ENCODE data around the gene KRT33B.

Gene KRT33B

GRCh38 chr17:41332239-41332638, 37.4 kb downstream of the KRT33B start:
- Histone ChIP-seq H3K27ac (ENCODE audit: insufficient read depth in 1 of 2, low read depth in 1 of 2, low read length in 2 of 2, poor library complexity in 1 of 2, severe bottlenecking in 2 of 2) (no peak overlapping the region), H3K36me3 (ENCODE audit: control insufficient read depth in 4 of 4, insufficient read depth in 4 of 4, low read length in 3 of 4) (no peaks in the 10 kb centered on the region), H3K9me3 (ENCODE audit: control extremely low read depth in 1 of 5, control insufficient read depth in 4 of 5, insufficient read depth in 2 of 5, low read depth in 1 of 5, low read length in 4 of 5) (no peaks in the 10 kb centered on the region), H3K27me3 (replicated peaks in 2 of 5; ENCODE audit: control insufficient read depth in 4 of 5, insufficient read depth in 5 of 5, low read length in 4 of 5) (no peaks in the 10 kb centered on the region), H3K4me3 (ENCODE audit: control insufficient read depth in 1 of 7, extremely low read depth in 1 of 7, insufficient read depth in 4 of 7, low read depth in 2 of 7, low read length in 6 of 7) (no peak overlapping the region), H3K4me1 (ENCODE audit: control extremely low read depth in 1 of 4, control insufficient read depth in 4 of 4, insufficient read depth in 4 of 4, low read length in 3 of 4) (peaks cover 0 to under 1% (median 0%) of the 10 kb centered on the region in 4 experiments)
- POLR2A ChIA-PET, result no interaction called here
- CTCF ChIA-PET, result interaction anchor here (4.6 kb wide), 1 partner anchor 10 kb away, joined by 22 read pairs; no protein-coding TSS in a partner anchor
- DNase-seq, result no peak
- 89% methylated on average over 1 of the region's 2 CpGs for WGBS (ENCODE audit: insufficient coverage)

GRCh38 chr17:41331606-41332005, 38.0 kb downstream of the KRT33B start:
- no peaks in the 10 kb centered on the region for H3K36me3 ChIP-seq (ENCODE audit: control insufficient read depth in 4 of 4, insufficient read depth in 4 of 4, low read length in 3 of 4)
- no peak for DNase-seq
- POLR2A ChIA-PET, result no interaction called here
- no peak overlapping the region for H3K4me3 ChIP-seq (ENCODE audit: control insufficient read depth in 1 of 7, extremely low read depth in 1 of 7, insufficient read depth in 4 of 7, low read depth in 2 of 7, low read length in 6 of 7)
- no peak overlapping the region for H3K27ac ChIP-seq (ENCODE audit: insufficient read depth in 1 of 2, low read depth in 1 of 2, low read length in 2 of 2, poor library complexity in 1 of 2, severe bottlenecking in 2 of 2)
- peaks cover 0 to 6% (median 0%) of the 10 kb centered on the region in 4 experiments for H3K4me1 ChIP-seq (ENCODE audit: control extremely low read depth in 1 of 4, control insufficient read depth in 4 of 4, insufficient read depth in 4 of 4, low read length in 3 of 4)
- CTCF ChIA-PET, result interaction anchor here (1.1 to 4.6 kb wide), 2 partner anchors 9 to 419 kb away, joined by 4 to 22 read pairs; no protein-coding TSS in a partner anchor
- 88% methylated on average over 6 of the region's 7 CpGs for WGBS (ENCODE audit: insufficient coverage)
- no peaks in the 10 kb centered on the region for H3K27me3 ChIP-seq (replicated peaks in 2 of 5; ENCODE audit: control insufficient read depth in 4 of 5, insufficient read depth in 5 of 5, low read length in 4 of 5)
- no peaks in the 10 kb centered on the region for H3K9me3 ChIP-seq (ENCODE audit: control extremely low read depth in 1 of 5, control insufficient read depth in 4 of 5, insufficient read depth in 2 of 5, low read depth in 1 of 5, low read length in 4 of 5)

- 64% methylated on average over 7 of the region's 13 CpGs for WGBS (ENCODE audit: insufficient coverage)
- CTCF ChIA-PET, result interaction anchor here (1.2 to 1.9 kb wide), 5 partner anchors 10 to 423 kb away, joined by 3 to 6 read pairs (median 4); partner anchors contain the start of gene KRT33A
- peaks cover 0 to 7% (median 0%) of the 10 kb centered on the region in 4 experiments for H3K4me1 ChIP-seq (ENCODE audit: control extremely low read depth in 1 of 4, control insufficient read depth in 4 of 4, insufficient read depth in 4 of 4, low read length in 3 of 4)
- DNase-seq, result peak in 2 of 3 donors; percentile 31 to 41
- no peaks in the 10 kb centered on the region for H3K36me3 ChIP-seq (ENCODE audit: control insufficient read depth in 4 of 4, insufficient read depth in 4 of 4, low read length in 3 of 4)
- H3K9me3 ChIP-seq (ENCODE audit: control extremely low read depth in 1 of 5, control insufficient read depth in 4 of 5, insufficient read depth in 2 of 5, low read depth in 1 of 5, low read length in 4 of 5), result no peaks in the 10 kb centered on the region
- no peaks in the 10 kb centered on the region for H3K27me3 ChIP-seq (replicated peaks in 2 of 5; ENCODE audit: control insufficient read depth in 4 of 5, insufficient read depth in 5 of 5, low read length in 4 of 5)
- POLR2A ChIA-PET, result no interaction called here
- no peak overlapping the region for H3K27ac ChIP-seq (ENCODE audit: insufficient read depth in 1 of 2, low read depth in 1 of 2, low read length in 2 of 2, poor library complexity in 1 of 2, severe bottlenecking in 2 of 2)
- H3K4me3 ChIP-seq (ENCODE audit: control insufficient read depth in 1 of 7, extremely low read depth in 1 of 7, insufficient read depth in 4 of 7, low read depth in 2 of 7, low read length in 6 of 7), result no peak overlapping the region
Observed at GRCh38 chr17:41329279-41329948, 40.2 kb downstream of the KRT33B start.

- H3K4me3 ChIP-seq (ENCODE audit: control insufficient read depth in 1 of 7, extremely low read depth in 1 of 7, insufficient read depth in 4 of 7, low read depth in 2 of 7, low read length in 6 of 7), result no peak overlapping the region
- H3K27me3 ChIP-seq (replicated peaks in 2 of 5; ENCODE audit: control insufficient read depth in 4 of 5, insufficient read depth in 5 of 5, low read length in 4 of 5), result no peaks in the 10 kb centered on the region
- DNase-seq, result no peak
- 98% methylated on average over 7 of the region's 7 CpGs for WGBS (ENCODE audit: insufficient coverage)
- H3K36me3 ChIP-seq (ENCODE audit: control insufficient read depth in 4 of 4, insufficient read depth in 4 of 4, low read length in 3 of 4), result no peaks in the 10 kb centered on the region
- ChIA-PET CTCF (interaction anchor here (1.3 to 1.4 kb wide), 2 partner anchors 22 to 221 kb away, joined by 3 to 4 read pairs; partner anchors contain the start of gene KRT33A), POLR2A (no interaction called here)
- no peaks in the 10 kb centered on the region for H3K9me3 ChIP-seq (ENCODE audit: control extremely low read depth in 1 of 5, control insufficient read depth in 4 of 5, insufficient read depth in 2 of 5, low read depth in 1 of 5, low read length in 4 of 5)
- no peak overlapping the region for H3K27ac ChIP-seq (ENCODE audit: insufficient read depth in 1 of 2, low read depth in 1 of 2, low read length in 2 of 2, poor library complexity in 1 of 2, severe bottlenecking in 2 of 2)
- H3K4me1 ChIP-seq (ENCODE audit: control extremely low read depth in 1 of 4, control insufficient read depth in 4 of 4, insufficient read depth in 4 of 4, low read length in 3 of 4), result peaks cover 0 to 7% (median 0%) of the 10 kb centered on the region in 4 experiments
Observed at GRCh38 chr17:41328207-41328606, 41.4 kb downstream of the KRT33B start.

GRCh38 chr17:41327411-41328120, 42.0 kb downstream of the KRT33B start:
- 96% methylated on average over 7 of the region's 8 CpGs for WGBS (ENCODE audit: insufficient coverage)
- H3K9me3 ChIP-seq (ENCODE audit: control extremely low read depth in 1 of 5, control insufficient read depth in 4 of 5, insufficient read depth in 2 of 5, low read depth in 1 of 5, low read length in 4 of 5), result no peaks in the 10 kb centered on the region
- POLR2A ChIA-PET, result no interaction called here
- H3K4me3 ChIP-seq (ENCODE audit: control insufficient read depth in 1 of 7, extremely low read depth in 1 of 7, insufficient read depth in 4 of 7, low read depth in 2 of 7, low read length in 6 of 7), result no peak overlapping the region
- no peak overlapping the region for H3K27ac ChIP-seq (ENCODE audit: insufficient read depth in 1 of 2, low read depth in 1 of 2, low read length in 2 of 2, poor library complexity in 1 of 2, severe bottlenecking in 2 of 2)
- DNase-seq, result no peak
- no peaks in the 10 kb centered on the region for H3K36me3 ChIP-seq (ENCODE audit: control insufficient read depth in 4 of 4, insufficient read depth in 4 of 4, low read length in 3 of 4)
- peaks cover 0 to 7% (median 0%) of the 10 kb centered on the region in 4 experiments for H3K4me1 ChIP-seq (ENCODE audit: control extremely low read depth in 1 of 4, control insufficient read depth in 4 of 4, insufficient read depth in 4 of 4, low read length in 3 of 4)
- no peaks in the 10 kb centered on the region for H3K27me3 ChIP-seq (replicated peaks in 2 of 5; ENCODE audit: control insufficient read depth in 4 of 5, insufficient read depth in 5 of 5, low read length in 4 of 5)
- CTCF ChIA-PET, result interaction anchor here (1.3 kb wide), 1 partner anchor 222 kb away, joined by 4 read pairs; no protein-coding TSS in a partner anchor

GRCh38 chr17:41326173-41327145, 43.2 kb downstream of the KRT33B start:
- ChIA-PET CTCF (no interaction called here), POLR2A (no interaction called here)
- 81% methylated on average over 17 of the region's 18 CpGs for WGBS (ENCODE audit: insufficient coverage)
- H3K4me3 ChIP-seq (ENCODE audit: control insufficient read depth in 1 of 7, extremely low read depth in 1 of 7, insufficient read depth in 4 of 7, low read depth in 2 of 7, low read length in 6 of 7), result no peak overlapping the region
- H3K27me3 ChIP-seq (replicated peaks in 2 of 5; ENCODE audit: control insufficient read depth in 4 of 5, insufficient read depth in 5 of 5, low read length in 4 of 5), result no peaks in the 10 kb centered on the region
- H3K27ac ChIP-seq (ENCODE audit: insufficient read depth in 1 of 2, low read depth in 1 of 2, low read length in 2 of 2, poor library complexity in 1 of 2, severe bottlenecking in 2 of 2), result no peak overlapping the region
- no peaks in the 10 kb centered on the region for H3K9me3 ChIP-seq (ENCODE audit: control extremely low read depth in 1 of 5, control insufficient read depth in 4 of 5, insufficient read depth in 2 of 5, low read depth in 1 of 5, low read length in 4 of 5)
- DNase-seq, result peak in 2 of 3 donors; percentile 42 to 46
- no peaks in the 10 kb centered on the region for H3K36me3 ChIP-seq (ENCODE audit: control insufficient read depth in 4 of 4, insufficient read depth in 4 of 4, low read length in 3 of 4)
- peaks cover 0 to 7% (median 0%) of the 10 kb centered on the region in 4 experiments for H3K4me1 ChIP-seq (ENCODE audit: control extremely low read depth in 1 of 4, control insufficient read depth in 4 of 4, insufficient read depth in 4 of 4, low read length in 3 of 4)
